Inflammatory macrophage treated with lipopolysaccharide for 1 hour (primary cell): ENCODE data around the gene ZBTB38.
A peak's percentile ranks its signal among the peaks of the same experiment; 100 is the strongest.

Experiments
- DNase-seq, 2 donors: peaks; one replicate each; pipeline ENCODE4 v3.0.0-alpha.2; 2020 to 2022

Gene ZBTB38

GRCh38 chr3:141368925-141369794, 856 bp downstream of the ZBTB38 start:
- DNase-seq: no peak

DNA sequence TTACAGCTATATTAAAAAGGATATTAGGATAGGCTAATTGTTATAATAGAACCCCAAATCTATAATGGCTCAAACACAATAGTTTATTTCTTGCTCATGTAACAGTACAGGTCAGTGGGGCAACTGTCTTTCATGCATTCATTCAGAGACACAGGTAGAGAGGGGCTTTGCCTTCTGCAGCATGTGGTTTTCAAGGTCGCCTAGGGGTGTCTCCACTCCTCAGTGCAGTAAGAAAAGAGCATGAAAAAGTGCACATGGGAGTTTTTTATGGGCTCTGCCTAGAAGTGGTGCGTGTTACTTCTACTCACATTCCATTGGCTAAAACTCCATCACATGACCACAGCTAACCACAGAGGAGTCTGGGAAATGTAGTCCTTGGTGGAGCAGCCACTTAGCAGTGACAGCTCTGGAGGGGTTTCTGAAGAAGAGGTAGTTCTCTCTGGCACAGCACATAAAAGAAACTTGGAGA, 1.8 kb downstream of the ZBTB38 start:
- DNase-seq: peak; percentile 64 to 77

DNA sequence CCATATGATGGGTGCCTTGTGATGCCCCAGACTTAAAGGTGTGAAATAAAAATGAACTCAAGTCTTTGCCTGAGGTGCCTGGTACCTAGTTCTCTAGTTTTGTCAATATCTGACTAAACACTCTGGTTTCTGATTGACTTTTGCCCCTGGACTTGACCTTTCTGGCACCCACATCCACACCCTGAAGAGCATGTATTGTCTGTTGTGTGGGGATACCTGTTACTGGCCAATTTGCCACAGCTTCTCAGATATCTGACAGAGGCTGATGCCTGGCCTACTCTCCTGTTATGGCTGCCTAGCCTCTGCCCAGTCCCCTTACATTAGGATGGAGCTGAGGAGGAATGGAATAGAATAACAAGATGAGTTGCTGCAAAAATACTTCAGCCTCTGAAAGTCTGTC, 3.6 kb downstream of the ZBTB38 start:
- DNase-seq: no peak

DNA sequence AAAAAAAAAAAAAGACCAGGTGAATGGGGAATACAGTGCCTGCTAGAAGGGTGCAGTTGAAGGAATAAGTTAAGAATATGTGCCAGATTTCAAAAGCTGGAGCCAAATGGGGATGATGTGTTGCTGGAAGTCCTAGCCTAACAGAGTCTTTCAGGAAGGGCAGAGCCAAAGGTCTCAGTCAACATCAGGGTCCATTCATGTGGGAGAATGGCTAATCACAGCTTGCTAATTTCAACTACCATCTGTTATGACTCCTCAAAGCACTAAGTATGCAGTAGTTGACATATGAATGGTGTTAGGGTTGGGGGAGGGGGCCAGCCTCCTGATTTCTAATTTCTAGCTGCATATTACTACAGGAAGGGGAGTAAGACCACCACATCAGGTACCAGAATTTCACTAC, 4.4 kb downstream of the ZBTB38 start:
- DNase-seq: no peak

- DNase-seq: no peak
These were observed 4.9 kb downstream of the ZBTB38 start for GRCh38 chr3:141373232-141373631.

DNA sequence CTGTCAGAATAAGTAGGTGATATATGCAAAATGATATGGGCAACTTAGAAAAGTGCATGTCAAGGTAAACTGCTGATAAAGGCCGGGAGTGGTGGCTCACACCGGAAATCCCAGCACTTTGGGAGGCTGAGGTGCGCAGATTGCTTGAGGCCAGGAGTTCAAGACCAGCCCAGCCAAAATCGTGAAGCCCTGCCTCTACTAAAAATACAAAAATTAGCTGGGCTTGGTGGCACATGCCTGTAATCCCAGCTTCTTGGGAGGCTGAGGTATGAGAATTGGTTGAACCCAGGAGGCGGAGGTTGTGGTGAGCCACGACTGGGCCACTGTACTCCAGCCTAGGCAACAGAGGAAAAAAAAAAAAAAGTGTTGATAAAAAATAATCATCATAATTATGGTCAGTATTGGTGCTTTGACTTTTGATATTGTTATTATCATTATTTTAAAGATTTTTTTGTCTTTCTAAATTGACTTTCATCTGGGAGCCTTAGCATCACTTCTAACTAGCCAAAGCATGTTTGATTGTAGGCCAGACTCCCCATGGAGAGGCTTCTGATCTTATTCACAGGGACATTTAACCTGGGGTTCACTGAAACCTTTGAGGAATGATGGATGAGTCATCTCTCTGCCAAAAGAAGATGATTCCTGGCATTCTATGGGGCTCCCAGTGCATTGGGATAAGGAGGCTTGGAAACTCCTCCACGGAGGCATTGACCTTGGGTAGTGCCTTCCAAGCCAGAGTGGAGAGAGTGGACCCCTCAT, 5.6 kb downstream of the ZBTB38 start:
- DNase-seq: no peak

DNA sequence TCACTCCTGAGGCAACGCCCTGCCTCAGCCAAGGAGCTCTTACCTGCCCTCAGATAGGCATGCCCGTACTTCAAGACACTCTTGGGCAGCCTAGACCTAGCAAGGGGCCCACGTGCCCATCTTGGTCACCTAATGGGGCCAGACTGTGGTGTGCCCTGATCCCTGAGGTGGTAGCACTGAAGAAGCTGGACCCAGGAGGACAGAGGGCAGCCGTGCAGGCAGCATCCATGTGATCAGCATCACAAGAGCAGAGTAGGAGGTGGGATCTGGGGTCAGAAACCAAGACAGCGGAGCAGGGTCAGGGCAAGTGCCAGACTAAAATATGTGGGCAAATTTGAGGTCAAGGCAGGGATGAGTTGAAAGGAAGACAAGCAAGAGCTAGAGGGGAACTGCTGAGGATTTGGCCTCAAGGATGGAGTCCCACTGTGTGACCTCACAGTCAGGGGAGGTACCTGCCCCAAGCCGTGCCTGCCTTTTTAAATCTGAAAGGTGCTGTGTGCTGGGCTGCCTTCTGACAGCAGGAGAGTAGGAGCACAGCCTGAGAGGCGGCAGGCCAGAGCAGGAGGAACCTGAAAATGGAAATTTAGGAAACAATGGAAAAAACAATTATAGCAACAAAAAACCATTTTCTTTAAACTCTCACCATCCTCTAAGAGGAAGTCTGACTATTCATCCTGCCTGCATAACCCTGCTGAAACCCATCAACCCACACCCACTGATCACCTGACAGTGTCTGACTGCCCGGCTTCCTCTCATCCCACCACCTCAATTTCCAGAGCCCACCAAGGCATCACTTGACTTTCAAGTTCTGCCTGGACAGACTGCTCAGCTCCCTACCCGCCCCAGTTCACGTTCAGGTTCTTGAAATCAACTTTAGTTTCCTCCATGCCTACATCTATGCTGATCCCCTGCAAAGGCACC, 7.3 kb downstream of the ZBTB38 start:
- peak in 1 of 2 donors; percentile 52 for DNase-seq

GRCh38 chr3:141377377-141377776, 9.1 kb downstream of the ZBTB38 start:
- DNase-seq: no peak

GRCh38 chr3:141378556-141378955, 10.3 kb downstream of the ZBTB38 start:
- no peak for DNase-seq

GRCh38 chr3:141379250-141379966, 11.1 kb downstream of the ZBTB38 start:
- no peak for DNase-seq

DNA sequence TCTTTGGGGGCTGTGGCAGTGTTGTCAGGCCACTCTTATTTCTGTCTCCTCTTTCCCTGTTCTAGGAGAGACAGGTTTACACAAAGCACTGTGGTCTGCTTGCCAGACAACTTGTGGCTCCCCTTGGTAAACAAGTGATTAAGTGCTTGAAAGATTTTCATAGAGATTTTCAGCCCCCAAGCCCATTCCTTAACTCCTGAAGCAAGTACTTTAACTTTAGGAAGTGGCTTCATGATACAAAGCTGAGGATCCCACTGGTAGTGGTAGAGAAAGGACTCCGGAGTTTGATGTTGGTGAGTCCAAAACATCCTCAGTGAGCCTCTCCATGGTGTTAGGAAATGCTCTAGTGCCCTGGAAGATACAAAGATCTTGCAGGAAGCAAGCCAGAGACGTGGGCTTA, 12.0 kb downstream of the ZBTB38 start:
- DNase-seq: no peak

DNA sequence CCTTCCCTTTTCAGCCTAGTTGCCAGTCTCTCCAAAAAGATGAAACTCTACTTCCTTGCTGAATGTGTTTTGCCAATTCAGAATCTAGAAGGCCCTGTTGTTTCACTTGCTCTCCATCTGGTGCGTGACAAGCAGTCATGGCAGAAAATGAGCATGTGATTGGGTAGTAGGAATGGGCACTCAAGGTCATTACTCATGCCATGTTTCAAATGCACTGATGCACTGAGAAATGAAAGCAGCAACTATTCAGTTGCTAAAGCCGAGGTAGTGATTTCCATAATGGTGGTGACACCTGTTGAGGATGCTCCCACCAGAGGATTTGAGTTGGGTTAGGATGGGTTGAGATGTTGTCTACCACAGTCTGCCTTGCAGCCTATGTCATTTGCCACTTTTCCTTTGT, 12.7 kb downstream of the ZBTB38 start:
- DNase-seq: no peak

GRCh38 chr3:141382571-141382970, 14.3 kb downstream of the ZBTB38 start:
- no peak for DNase-seq

DNA sequence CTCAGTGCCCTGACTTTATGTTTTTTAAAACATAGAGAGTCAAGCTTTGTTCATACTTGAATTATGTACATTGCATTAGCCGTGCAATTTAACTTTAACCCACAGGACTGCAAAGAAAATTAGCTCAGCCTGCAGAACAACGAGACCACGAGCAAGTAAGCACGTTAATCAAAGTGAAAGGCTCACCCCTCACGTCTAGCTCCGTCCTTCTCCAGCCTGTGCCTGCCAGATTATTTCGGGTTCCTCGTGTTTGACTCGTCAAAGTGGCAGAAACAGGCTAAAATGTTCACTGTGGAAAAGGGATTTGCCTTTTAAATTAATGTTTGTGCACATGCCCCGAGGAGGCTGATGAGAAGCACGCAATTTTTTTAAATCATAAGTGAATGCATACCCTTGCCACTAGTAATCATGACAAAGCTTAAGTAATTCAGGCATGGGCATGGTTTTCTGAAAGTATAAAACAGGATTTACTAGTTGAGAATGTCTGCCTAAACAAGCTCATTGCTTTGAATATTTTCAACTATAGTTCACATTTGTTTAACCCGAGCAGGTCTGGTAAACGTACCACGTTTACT, 15.3 kb downstream of the ZBTB38 start:
- DNase-seq: no peak

GRCh38 chr3:141384157-141384556, 15.9 kb downstream of the ZBTB38 start:
- no peak for DNase-seq

DNA sequence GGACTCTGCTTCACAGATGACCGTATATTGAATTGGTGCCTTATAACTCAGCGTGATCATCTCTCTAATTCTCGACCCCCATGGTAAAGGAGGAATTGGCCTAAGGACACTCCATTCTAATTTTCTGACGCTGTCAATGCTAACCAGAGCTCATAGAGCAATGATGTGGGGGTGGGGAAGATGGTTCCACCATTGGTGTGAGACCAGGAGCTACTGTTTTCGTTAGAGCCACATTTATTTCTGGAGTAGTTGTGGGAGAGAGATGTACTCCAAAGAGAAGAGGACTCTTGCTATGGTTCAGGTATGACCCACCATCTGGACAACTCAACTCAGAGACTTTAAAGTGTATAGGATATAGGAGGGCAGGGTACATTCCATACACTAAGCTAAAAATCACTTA, 16.3 kb downstream of the ZBTB38 start:
- DNase-seq: no peak

DNA sequence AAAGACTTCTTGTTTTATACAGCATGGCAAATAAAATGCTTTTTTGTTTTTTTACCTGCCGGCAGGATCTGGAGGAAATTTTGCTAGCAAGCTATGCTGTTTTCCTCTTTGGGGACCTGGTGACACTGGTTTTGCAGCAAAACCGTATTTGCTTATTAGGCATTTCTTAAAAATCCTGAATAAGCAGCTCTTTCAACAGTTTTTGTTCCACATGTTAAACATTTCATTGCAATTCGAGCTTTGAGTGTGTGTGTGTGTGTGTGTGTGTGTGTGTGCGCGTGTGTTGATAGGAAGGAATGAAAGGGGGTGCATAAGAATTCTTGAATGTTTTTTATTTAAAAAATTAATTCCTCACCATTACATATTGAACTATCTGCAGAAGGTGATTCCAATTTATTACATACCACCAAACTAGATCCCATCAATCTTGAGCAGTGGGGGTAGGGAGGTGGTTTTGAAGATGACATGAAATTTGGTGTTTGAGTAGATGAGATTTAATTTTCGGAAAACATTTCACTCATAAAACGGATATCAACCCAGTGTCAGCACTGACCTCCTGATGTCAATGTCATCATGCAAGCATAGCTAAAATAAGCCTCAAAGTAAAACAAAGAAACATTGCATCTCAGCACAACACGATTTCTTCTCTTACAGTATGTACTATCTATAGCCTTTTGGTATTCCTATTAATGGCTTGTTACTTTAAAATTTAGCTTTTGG, 17.3 kb downstream of the ZBTB38 start:
- DNase-seq: no peak

GRCh38 chr3:141386126-141386488, 17.8 kb downstream of the ZBTB38 start:
- DNase-seq: no peak

- peak; percentile 34 to 59 for DNase-seq
These were observed 18.4 kb downstream of the ZBTB38 start for GRCh38 chr3:141386611-141387111.

DNA sequence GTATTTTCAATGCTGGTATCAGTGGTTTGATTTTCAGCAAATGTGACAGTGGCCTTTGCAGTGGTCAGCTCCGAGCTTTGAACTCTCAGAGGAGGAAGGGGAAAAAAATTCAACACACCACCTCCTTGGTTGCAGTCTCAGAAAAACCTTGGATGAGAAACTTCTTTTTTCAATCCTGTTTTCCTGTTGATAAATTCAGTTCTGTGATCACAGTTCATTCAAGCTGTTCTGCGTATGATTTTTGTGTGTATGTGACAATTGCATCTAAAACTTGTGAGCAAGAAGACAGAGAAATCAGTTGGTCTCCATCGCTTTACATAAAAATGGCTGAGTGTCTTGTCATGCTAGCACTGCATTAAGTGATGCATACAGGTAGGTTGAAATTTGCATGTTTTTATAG, 19.2 kb downstream of the ZBTB38 start:
- DNase-seq: no peak

- no peak for DNase-seq
These were observed 20.1 kb downstream of the ZBTB38 start for GRCh38 chr3:141388395-141388794.
